GM18507 (cell line): ENCODE results near the gene HMCN1.
"Not testable (repeated sequence)": the region's sequence is repeated elsewhere in the genome, so short reads cannot be mapped to it uniquely, and the experiment has no call there.

Source experiments
- DNase-seq: peaks from one replicate; pipeline ENCODE4 v3.0.0; 2011; ENCODE audit warnings: low read depth; ENCODE audit not compliant: insufficient read length; ENCODE audit errors: extremely low spot score
- FAIRE-seq: peaks from 2 replicates; lab custom pipeline; 2011; peaks lifted over from hg19 to GRCh38; lab: Jason Lieb, UNC

The HMCN1 gene

GRCh38 chr1:186154651-186155050 is 420.5 kb downstream of the HMCN1 start:
- DNase-seq (no peak), FAIRE-seq (no peak)

DNA sequence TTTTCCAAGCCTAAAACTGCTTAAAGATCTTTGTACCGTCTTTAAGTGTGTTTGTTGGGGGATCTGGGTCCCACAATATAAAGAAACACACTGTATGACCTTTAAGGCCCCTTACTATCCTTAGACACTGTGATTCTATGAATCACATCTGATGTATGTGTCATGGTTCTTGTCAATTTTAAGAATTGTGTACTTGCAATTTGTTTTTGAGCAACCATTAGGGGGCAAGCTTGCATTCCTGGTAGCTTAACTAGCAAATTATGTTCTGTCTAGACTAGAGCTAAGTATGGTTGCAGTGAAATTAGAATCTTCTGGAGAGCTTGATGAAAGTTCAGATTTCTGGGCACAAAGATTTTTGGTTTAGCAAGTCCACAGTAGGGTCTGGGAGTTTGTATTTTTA is 421.4 kb downstream of the HMCN1 start:
- DNase-seq (no peak), FAIRE-seq (peak; percentile 35)

DNA sequence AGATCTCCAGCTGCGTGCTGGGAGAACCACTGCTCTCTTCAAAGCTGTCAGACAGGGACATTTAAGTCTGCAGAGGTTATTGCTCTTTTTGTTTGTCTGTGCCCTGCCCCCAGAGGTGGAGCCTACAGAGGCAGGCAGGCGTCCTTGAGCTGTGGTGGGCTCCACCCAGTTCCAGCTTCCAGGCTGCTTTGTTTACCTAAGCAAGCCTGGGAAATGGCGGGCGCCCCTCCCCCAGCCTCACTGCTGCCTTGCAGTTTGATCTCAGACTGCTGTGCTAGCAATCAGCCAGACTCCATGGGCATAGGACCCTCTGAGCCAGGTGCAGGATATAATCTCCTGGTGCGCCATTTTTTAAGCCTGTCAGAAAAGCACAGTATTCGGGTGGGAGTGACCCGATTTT is 428.7 kb downstream of the HMCN1 start:
- DNase-seq, FAIRE-seq: not testable (repeated sequence)

GRCh38 chr1:186164773-186165172 is 430.6 kb downstream of the HMCN1 start:
- FAIRE-seq (no peak), DNase-seq (no peak)

DNA sequence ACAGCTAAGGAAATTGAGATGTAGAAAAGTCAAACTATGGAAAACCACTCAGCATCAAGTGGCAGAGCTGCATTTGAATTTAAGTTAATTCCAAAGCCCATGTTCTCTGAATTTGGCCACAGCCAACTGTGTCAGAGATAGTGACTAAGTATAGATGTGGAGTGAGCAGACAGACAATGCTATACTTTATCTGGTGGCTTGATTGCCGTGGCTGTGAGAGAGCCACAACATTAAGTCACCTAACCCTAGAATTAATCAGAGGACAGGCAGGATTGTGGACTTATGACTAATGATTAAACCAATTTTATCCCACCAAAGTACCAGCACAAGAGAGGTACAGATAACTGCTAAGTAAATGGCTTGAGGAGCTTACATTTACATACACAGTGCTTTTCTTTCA is 431.1 kb downstream of the HMCN1 start:
- no peak for FAIRE-seq

GRCh38 chr1:186167096-186167668 is 433.0 kb downstream of the HMCN1 start:
- no peak for DNase-seq
- FAIRE-seq, result no peak

More for the DNA sequence above, 431.1 kb downstream of the HMCN1 start:
- no peak for DNase-seq

DNA sequence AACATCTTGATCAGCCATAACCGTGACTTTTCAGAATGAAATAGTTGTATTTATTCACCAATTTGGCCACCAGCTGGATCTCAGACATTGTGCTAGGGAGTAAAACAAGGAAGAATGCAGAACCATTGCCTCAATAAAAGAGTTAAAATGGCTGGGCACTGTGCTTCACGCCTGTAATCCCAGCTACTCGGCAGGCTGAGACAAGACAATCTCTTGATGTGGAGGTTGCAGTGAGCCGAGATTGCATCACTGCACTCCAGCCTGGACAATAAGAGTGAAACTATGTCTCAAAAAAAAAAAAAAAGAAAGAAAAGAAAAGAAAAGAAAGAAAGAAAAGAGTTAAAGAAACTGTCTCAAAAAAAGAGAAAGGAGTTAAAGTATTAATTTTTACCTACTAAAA is 441.4 kb downstream of the HMCN1 start:
- DNase-seq, result no peak
- no peak for FAIRE-seq

DNA sequence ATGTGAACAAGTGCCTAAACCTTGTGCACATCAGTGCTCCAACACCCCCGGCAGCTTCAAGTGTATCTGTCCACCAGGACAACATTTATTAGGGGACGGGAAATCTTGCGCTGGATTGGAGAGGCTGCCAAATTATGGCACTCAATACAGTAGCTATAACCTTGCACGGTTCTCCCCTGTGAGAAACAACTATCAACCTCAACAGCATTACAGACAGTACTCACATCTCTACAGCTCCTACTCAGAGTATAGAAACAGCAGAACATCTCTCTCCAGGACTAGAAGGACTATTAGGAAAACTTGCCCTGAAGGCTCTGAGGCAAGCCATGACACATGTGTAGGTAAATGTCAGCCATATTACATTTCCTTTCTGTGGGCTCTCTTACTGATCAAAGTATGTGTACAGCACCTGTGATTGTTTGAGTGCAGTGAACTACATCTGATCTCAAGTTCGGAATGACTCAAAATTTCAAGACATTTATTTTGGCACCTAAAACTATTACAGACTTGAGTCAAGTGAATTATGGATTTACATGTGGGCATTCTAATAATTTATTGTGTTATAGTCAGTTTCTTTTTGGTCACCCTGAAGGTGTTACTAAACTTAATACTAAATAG is 444.3 kb downstream of the HMCN1 start:
- FAIRE-seq (no peak), DNase-seq (no peak)

DNA sequence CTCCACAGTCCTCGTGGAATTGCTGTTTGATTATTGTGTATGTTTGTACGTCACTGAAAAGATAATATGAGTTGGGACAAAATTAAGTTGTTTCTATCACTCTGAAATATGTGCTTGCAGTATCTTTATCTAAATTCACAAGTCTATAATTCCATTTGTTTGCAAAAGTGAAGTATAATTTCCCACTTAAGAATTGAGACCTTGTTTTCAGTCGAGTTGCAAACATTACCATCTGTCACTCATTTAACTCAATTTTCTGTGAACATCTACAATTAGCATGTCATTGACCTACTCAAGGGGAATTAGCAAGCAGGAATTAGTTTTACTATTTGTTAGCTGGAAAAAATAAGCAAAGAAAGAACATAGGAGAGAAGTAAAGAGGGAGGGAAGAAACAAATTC is 445.0 kb downstream of the HMCN1 start:
- FAIRE-seq (no peak), DNase-seq (no peak)

DNA sequence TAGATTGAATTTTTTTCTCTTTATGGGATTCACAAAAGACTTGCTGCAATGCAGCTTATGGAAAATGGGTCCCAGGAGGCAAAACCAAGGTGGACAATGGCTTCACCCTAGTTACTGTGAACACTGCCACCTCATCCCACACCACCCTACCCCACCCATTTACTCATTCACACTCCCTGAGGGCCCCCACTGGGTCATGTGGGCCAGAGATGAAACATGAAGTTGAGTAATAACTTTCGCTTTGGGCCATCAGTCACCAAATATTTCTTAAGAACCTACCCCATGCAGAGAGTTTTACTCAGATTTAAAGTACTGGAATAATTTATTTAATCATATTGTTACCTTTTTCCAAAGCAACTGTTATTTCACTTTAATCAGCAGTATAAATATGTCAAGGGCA is 449.0 kb downstream of the HMCN1 start:
- FAIRE-seq, result peak; percentile 18

GRCh38 chr1:186183970-186184628 is 449.9 kb downstream of the HMCN1 start:
- DNase-seq (no peak), FAIRE-seq (peak; percentile 52)

More for the DNA sequence above, 449.0 kb downstream of the HMCN1 start:
- DNase-seq, result no peak

- FAIRE-seq, DNase-seq: not testable (repeated sequence)
These were observed 452.1 kb downstream of the HMCN1 start for GRCh38 chr1:186186251-186186650.

DNA sequence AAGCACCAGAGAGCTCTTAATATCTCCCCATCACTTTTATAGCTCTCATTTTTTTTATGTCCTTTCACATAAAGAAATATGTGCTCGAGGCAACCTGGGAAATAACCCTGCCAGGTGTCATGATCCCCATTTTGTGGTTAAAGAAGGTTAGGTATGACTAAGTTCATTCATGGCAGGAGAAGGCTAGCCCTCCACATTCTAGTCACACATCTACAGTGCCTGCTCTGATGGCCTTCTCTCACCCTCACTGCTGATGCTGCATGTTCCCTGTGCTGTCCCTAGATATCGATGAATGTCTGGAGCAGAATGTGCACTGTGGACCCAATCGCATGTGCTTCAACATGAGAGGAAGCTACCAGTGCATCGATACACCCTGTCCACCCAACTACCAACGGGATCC is 453.4 kb downstream of the HMCN1 start:
- peak; percentile 36 for FAIRE-seq
- DNase-seq, result no peak

GRCh38 chr1:186188004-186188539 is 453.9 kb downstream of the HMCN1 start:
- no peak for FAIRE-seq

GRCh38 chr1:186188736-186189135 is 454.5 kb downstream of the HMCN1 start:
- DNase-seq (no peak), FAIRE-seq (no peak)

More at GRCh38 chr1:186188004-186188539, 453.9 kb downstream of the HMCN1 start:
- no peak for DNase-seq

DNA sequence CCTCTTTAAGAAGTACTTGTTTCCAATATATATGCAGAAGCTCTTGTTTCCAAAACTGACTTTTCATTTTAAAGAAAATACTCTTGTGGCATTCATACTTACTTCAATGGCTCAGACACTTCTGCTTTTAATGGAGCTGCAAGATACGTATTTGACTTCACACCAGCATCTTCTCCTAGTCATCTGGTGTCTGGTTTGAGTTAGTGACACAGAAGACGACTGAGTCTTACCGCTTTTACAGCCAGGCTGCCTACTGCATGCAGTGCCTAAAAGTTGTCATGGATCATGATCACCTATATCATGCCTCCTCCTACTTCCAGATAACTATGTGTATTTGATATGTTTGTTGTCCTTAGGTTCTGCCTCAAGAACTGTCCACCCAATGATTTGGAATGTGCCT is 455.0 kb downstream of the HMCN1 start:
- FAIRE-seq, result no peak
- no peak for DNase-seq

- DNase-seq, result no peak
- no peak for FAIRE-seq
These were observed 457.3 kb downstream of the HMCN1 start for GRCh38 chr1:186191511-186191910.

- DNase-seq (no peak), FAIRE-seq (no peak)
These were observed 459.0 kb downstream of the HMCN1 start for GRCh38 chr1:186193224-186193623.

DNA sequence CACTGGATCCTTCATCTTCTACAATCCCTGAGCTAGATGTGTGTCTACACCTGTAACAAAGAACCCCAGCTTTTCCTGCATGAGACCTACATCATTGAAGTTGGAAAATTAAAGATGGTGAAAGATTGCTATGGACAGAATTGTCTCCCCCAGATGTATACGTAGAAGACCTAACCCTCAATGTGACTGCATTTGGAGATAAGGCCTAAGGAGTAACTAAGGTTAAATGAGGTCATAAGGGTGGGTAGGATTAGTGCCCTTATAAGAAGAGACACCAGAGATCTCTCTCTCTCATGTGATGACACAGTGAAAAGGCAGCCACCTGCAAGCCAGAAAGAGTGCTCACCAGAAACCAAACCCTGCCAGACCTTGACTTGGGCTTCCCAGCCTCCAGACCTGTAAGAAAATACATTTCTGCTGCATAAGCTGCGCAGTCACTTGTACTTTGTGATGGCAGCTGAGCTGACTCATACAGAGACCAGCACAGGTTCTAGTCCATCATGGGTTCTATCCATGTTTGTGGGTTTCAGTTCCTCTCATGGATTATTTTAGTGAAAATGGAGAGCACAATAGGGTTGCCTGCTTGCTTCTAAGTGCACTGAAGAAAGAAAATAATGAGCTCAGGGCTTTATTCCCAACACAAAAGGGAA is 460.0 kb downstream of the HMCN1 start:
- FAIRE-seq (no peak), DNase-seq (no peak)

DNA sequence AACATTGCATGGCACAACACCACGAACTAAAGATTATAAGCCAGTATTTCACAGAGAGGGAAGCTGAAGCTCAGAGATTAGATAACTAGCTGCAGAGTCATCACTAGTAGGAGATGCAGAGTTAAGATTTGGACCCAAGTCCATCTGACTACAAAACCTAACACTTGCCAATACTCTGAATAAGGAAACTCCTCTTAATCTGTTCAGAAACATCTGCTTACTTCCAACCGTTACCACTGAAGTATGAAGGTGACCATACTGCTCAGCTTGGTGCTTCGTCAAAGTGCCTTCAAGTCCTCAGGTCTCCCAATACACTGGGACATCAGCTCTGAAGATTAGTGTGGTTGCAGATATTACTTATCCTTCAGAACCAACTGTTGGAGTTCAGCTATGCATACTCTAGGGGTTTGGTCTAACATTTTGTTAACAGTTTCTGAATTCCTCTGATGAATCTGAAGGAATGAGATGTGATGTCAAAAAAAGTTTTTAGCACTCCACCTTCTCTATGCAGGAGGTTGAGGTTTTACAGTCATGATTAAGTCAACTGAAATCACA is 461.3 kb downstream of the HMCN1 start:
- DNase-seq (no peak), FAIRE-seq (no peak)
